Panc1 (cell line): ENCODE data around the gene BANF1. TPM values are rescaled to one million over a fixed set of nuclear protein-coding genes. Genes with fewer than 3 reads are reported as not detected.

Source experiments
- ATAC-seq: fragments of 200-7000 bp; cut with Tn5 transposase; 2 replicates; pipeline ENCODE4 v1.9.1; 2020; ENCODE audit warnings: mild to moderate bottlenecking, moderate library complexity
- Bru-seq: library from RNA; stranded (reverse); fragments of 400-500 nt; gene quantifications from one replicate; lab custom pipeline; 2021; lab: Mats Ljungman, UMichigan
- BruChase-seq, 2 experiments: library from RNA; stranded (reverse); fragments of 400-500 nt; gene quantifications; one replicate each; lab custom pipeline; 2021; lab: Mats Ljungman, UMichigan
- BruUV-seq: library from RNA; stranded (reverse); fragments of 400-500 nt; replicated peaks from 2 replicates; lab custom pipeline; 2021; lab: Mats Ljungman, UMichigan
- CTCF ChIA-PET: fragments of 300-600 bp; sonication (Branson Sonifier 250); formaldehyde crosslinking; loops from one replicate; lab custom pipeline; 2022; ENCODE audit warnings: antibody characterized with exemption; lab: Charles Lee
- POLR2A ChIA-PET: fragments of 300-600 bp; sonication (Branson Sonifier 250); formaldehyde crosslinking; loops from one replicate; lab custom pipeline; 2022; ENCODE audit warnings: antibody characterized with exemption; lab: Charles Lee
- DNase-seq: peaks from one replicate; pipeline ENCODE4 v3.0.0-alpha.2; 2010; ENCODE audit warnings: low read depth, low spot score
- H3K27ac ChIP-seq: 2 replicates; pipeline ENCODE4 v1.5.1; 2011; ENCODE audit warnings: mild to moderate bottlenecking, low read length, inconsistent platforms
- H3K27me3 ChIP-seq: fragments of 200-500 bp; sonication (Bioruptor generic); 2 replicates; pipeline ENCODE4 v1.6.0; 2014; ENCODE audit warnings: low read length, inconsistent platforms; ENCODE audit not compliant: control insufficient read depth, insufficient read depth
- H3K36me3 ChIP-seq: fragments of 200-500 bp; sonication (Bioruptor generic); 2 replicates; pipeline ENCODE4 v1.5.1; 2014; ENCODE audit warnings: inconsistent platforms, mild to moderate bottlenecking, low read length, moderate library complexity; ENCODE audit not compliant: control insufficient read depth, insufficient read depth
- H3K4me1 ChIP-seq: 2 replicates; pipeline ENCODE4 v1.5.1; 2011; ENCODE audit warnings: inconsistent platforms, mild to moderate bottlenecking, low read length, moderate library complexity; ENCODE audit not compliant: control insufficient read depth, insufficient read depth
- H3K4me3 ChIP-seq, 2 experiments: 2 replicates each; pipeline ENCODE4 v1.5.1; 2011 to 2012; ENCODE audit warnings: low read depth in 2 of 2, low read length in 2 of 2, mild to moderate bottlenecking in 2 of 2, inconsistent platforms in 1 of 2, moderate library complexity in 1 of 2
- H3K9me3 ChIP-seq: fragments of 200-500 bp; sonication (Bioruptor generic); 2 replicates; pipeline ENCODE4 v1.5.1; 2014; ENCODE audit warnings: low read depth, mild to moderate bottlenecking, inconsistent platforms, low read length, moderate library complexity; ENCODE audit not compliant: control insufficient read depth, insufficient read depth
- POLR2AphosphoS5 ChIP-seq: IDR thresholded peaks from 2 replicates; pipeline ENCODE4 v1.6.1; 2012; ENCODE audit warnings: mild to moderate bottlenecking, low read depth, low read length, moderate library complexity
- SIN3A ChIP-seq: IDR thresholded peaks from 2 replicates; pipeline ENCODE4 v1.6.1; 2012; ENCODE audit warnings: low read depth, mild to moderate bottlenecking, low read length, moderate library complexity, borderline replicate concordance; ENCODE audit not compliant: insufficient read depth
- TCF7L2 ChIP-seq: IDR thresholded peaks from 2 replicates; pipeline ENCODE4 v1.6.1; 2011; ENCODE audit warnings: mild to moderate bottlenecking, low read depth, low read length, inconsistent platforms
- in situ Hi-C: cut with HindIII; loops from 2 replicates; pipeline ENCODE4 v1.10.0; 2016; ENCODE audit warnings: low sequenced_read_pairs, low pct_unique_long_range_greater_than_20kb
- intact Hi-C: fragments of 100-400 bp; cut with micrococcal nuclease; formaldehyde crosslinking; loops from one replicate; pipeline ENCODE4 v1.10.0; 2022; ENCODE audit not compliant: unreplicated experiment
- long read RNA-seq: library from polyadenylated mRNA; unstranded; transcript quantifications from one replicate; pipeline ENCODE4 v2.0.0, GENCODE V29; 2021; ENCODE audit not compliant: unreplicated experiment
- polyA plus RNA-seq: library from polyadenylated mRNA; unstranded; fragments of >200 nt; gene quantifications from one replicate; pipeline ENCODE4 v1.2.1, GENCODE V29; 2012; ENCODE audit warnings: missing spikeins; ENCODE audit not compliant: insufficient read length
- total RNA-seq: library from RNA; stranded (reverse); gene quantifications from one replicate; pipeline ENCODE4 v1.2.1, GENCODE V29; 2021; ENCODE audit not compliant: unreplicated experiment
- TF ChIP-seq, protein P1 (sequence below): fragments of 450-650 bp; IDR thresholded peaks from 2 replicates; pipeline ENCODE4 v1.5.1; 2017; ENCODE audit warnings: mild to moderate bottlenecking
- TF ChIP-seq, protein P2 (sequence below), 2 experiments: IDR thresholded peaks; 2 replicates each; pipeline ENCODE4 v1.6.1; 2011 to 2012; ENCODE audit warnings: low read depth in 2 of 2, control low read depth in 1 of 2, low read length in 1 of 2, mild to moderate bottlenecking in 1 of 2, moderate library complexity in 1 of 2; ENCODE audit not compliant: insufficient read depth in 1 of 2

BANF1 gene, protein sequence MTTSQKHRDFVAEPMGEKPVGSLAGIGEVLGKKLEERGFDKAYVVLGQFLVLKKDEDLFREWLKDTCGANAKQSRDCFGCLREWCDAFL
- total RNA-seq (494 TPM), Bru-seq, nascent RNA (percentile 98 among the genes with signal in this experiment), BruChase-seq, experiment 1, labeled RNA remaining after a 2-hour chase (percentile 99 among the genes with signal in this experiment), BruChase-seq, experiment 2, labeled RNA remaining after a 6-hour chase (percentile 100 among the genes with signal in this experiment)
- polyA plus RNA-seq, result 447 TPM
- long read RNA-seq, transcript BANF1-208 (3 exons, 1,135 nt), result minor isoform, 15 of 222 reads
- long read RNA-seq, transcript BANF1-202 (3 exons, 946 nt), result minor isoform, 24 of 222 reads
- long read RNA-seq, transcript BANF1-201 (3 exons, 1,155 nt), result major isoform, 134 of 222 reads
- long read RNA-seq, partial matches to known transcripts, result 18 of 222 reads
- long read RNA-seq, other reads (novel, unspliced or antisense), result 27 of 222 reads

DNA sequence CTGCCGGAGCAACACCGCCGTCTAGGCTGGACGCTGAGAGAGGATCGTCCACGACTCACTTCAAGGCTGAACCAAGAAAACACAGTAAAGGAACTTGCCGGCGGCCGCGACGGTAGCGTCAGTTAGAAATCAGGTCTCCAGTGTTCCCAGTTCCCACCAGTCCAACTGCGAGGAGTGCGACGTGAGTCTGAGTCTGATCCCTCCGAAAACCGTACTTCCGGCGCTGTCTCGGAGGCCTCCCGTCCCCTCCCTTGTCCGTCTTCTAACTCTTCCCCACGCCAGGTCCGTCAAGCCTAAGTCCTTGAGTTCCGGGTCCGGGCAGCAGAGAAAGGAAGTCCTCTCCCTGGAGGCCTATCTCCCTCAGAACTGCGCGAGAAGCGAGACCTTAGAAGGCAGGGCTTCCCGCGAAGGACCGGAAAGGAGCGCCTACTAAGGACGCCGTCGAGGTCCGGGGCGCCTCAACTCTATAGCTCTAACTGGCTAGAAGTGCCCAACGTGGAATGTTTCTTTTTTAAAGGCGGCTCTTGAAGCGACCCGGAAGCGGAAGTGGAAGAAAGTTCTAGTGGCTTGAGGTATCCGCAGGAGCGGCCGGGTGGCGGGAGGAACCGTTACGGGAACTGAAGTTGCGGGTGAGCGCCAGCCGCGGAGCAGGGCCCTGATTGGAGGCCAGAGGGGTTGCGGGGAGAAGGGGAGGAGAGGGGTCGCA lies at the start of gene BANF1, which contains the start of gene EIF1AD:
Gene BANF1 (plus strand): TSS at position 562 of the 706 bp plus-strand sequence. CDS start 748 bp downstream, outside the sequence.
Gene EIF1AD (minus strand): TSS at position 216 of the 706 bp plus-strand sequence. CDS start 1,768 bp downstream, outside the sequence.
- TF ChIP-seq TCF7L2, result peak; percentile 78
- peak; percentile 96 for TF ChIP-seq SIN3A
- TF ChIP-seq, protein P1, sequence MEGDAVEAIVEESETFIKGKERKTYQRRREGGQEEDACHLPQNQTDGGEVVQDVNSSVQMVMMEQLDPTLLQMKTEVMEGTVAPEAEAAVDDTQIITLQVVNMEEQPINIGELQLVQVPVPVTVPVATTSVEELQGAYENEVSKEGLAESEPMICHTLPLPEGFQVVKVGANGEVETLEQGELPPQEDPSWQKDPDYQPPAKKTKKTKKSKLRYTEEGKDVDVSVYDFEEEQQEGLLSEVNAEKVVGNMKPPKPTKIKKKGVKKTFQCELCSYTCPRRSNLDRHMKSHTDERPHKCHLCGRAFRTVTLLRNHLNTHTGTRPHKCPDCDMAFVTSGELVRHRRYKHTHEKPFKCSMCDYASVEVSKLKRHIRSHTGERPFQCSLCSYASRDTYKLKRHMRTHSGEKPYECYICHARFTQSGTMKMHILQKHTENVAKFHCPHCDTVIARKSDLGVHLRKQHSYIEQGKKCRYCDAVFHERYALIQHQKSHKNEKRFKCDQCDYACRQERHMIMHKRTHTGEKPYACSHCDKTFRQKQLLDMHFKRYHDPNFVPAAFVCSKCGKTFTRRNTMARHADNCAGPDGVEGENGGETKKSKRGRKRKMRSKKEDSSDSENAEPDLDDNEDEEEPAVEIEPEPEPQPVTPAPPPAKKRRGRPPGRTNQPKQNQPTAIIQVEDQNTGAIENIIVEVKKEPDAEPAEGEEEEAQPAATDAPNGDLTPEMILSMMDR, result no peak
- peak; percentile 92 for TF ChIP-seq POLR2AphosphoS5
- TF ChIP-seq, protein P2, sequence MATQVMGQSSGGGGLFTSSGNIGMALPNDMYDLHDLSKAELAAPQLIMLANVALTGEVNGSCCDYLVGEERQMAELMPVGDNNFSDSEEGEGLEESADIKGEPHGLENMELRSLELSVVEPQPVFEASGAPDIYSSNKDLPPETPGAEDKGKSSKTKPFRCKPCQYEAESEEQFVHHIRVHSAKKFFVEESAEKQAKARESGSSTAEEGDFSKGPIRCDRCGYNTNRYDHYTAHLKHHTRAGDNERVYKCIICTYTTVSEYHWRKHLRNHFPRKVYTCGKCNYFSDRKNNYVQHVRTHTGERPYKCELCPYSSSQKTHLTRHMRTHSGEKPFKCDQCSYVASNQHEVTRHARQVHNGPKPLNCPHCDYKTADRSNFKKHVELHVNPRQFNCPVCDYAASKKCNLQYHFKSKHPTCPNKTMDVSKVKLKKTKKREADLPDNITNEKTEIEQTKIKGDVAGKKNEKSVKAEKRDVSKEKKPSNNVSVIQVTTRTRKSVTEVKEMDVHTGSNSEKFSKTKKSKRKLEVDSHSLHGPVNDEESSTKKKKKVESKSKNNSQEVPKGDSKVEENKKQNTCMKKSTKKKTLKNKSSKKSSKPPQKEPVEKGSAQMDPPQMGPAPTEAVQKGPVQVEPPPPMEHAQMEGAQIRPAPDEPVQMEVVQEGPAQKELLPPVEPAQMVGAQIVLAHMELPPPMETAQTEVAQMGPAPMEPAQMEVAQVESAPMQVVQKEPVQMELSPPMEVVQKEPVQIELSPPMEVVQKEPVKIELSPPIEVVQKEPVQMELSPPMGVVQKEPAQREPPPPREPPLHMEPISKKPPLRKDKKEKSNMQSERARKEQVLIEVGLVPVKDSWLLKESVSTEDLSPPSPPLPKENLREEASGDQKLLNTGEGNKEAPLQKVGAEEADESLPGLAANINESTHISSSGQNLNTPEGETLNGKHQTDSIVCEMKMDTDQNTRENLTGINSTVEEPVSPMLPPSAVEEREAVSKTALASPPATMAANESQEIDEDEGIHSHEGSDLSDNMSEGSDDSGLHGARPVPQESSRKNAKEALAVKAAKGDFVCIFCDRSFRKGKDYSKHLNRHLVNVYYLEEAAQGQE (IDR thresholded peaks at IDR 0.05; ENCODE audit: insufficient read depth in 1 of 2, low read depth in 2 of 2, low read length in 1 of 2), result peak in 1 of 2 experiments; percentile 43; a peak in 2 of 4 replicates
- peak within 1 kb of the TSS; percentile 63 to 100 for H3K4me3 ChIP-seq
- ATAC-seq, result peak; percentile 90
- H3K27ac ChIP-seq, result peak within 1 kb of the TSS; percentile 100
- H3K9me3 ChIP-seq, result no peaks in the 10 kb centered on the region
- BruUV-seq, result no TSS peak
- CTCF ChIA-PET, result interaction anchor here (0.6 kb wide), 1 partner anchor 9 kb away, joined by 6 read pairs; no protein-coding TSS in a partner anchor
- no peaks in the 10 kb centered on the region for H3K27me3 ChIP-seq
- H3K4me1 ChIP-seq, result peaks cover 43% of the 10 kb centered on the region
- POLR2A ChIA-PET, result interaction anchor here (0.5 to 0.9 kb wide), 7 partner anchors 40 to 1031 kb away, joined by 3 to 14 read pairs (median 7); partner anchors contain the start of genes SF3B2, YIF1A and ZDHHC24
- intact Hi-C loops, result no loop called here
- peak; percentile 96 for DNase-seq
- peaks cover 35% of the 10 kb centered on the region for H3K36me3 ChIP-seq
- in situ Hi-C loops, result no loop called here

DNA sequence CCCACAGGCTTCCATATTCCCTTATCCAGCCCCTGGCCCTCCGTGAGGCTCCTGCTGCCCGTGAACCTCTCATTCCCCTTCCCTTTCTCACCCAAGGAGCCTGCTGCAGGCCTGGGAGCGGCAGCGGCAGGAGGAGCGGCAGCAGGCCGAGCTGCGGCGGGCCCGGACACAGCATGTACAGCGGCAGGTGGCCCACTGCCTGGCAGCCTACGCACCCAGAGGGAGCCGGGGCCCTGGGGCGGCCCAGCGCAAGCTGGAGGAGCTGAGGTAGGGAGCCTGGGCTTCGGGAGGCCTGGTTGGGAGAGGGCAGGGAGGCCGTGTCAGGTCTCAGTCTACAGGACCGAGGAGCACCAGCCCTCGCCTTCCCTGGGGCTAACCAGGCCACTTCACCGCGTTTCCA lies 48.8 kb upstream of the BANF1 start:
- TF ChIP-seq POLR2AphosphoS5, result no peak
- TF ChIP-seq, protein P1, result no peak
- TF ChIP-seq SIN3A, result no peak
- TF ChIP-seq TCF7L2, result no peak
- TF ChIP-seq, protein P2 (IDR thresholded peaks at IDR 0.05; ENCODE audit: insufficient read depth in 1 of 2, low read depth in 2 of 2, low read length in 1 of 2), result no peak
- no peak for DNase-seq
- ATAC-seq, result peak; percentile 27; the same call in 1 of the 2 replicates
- Histone ChIP-seq H3K27me3 (no peaks in the 10 kb centered on the region), H3K27ac (no peak overlapping the region), H3K9me3 (no peaks in the 10 kb centered on the region), H3K4me3 (no peak overlapping the region), H3K4me1 (no peaks in the 10 kb centered on the region), H3K36me3 (no peaks in the 10 kb centered on the region)
- intact Hi-C loops, result no loop called here
- BruUV-seq, result no TSS peak
- POLR2A ChIA-PET, result interaction anchor here (0.7 kb wide), 1 partner anchor 47 kb away, joined by 3 read pairs; no protein-coding TSS in a partner anchor
- in situ Hi-C loops, result no loop called here
- CTCF ChIA-PET, result no interaction called here
